Endothelial cell of umbilical vein (primary cell): ENCODE results near the gene GSTCD. TPM values are rescaled to one million over a fixed set of nuclear protein-coding genes. Genes with fewer than 3 reads are reported as not detected.

Source experiments
- BruUV-seq: library from RNA; stranded (reverse); fragments of 400-500 nt; replicated peaks from 2 replicates; lab custom pipeline; 2021; lab: Mats Ljungman, UMichigan
- CTCF ChIA-PET: fragments of 300-600, 350-600 bp; sonication (Branson Sonifier 250); formaldehyde crosslinking; loops from one replicate; lab custom pipeline; 2021; ENCODE audit warnings: antibody characterized with exemption, inconsistent platforms; lab: Charles Lee
- POLR2A ChIA-PET: fragments of 300-600, 350-600 bp; sonication (Branson Sonifier 250); formaldehyde crosslinking; loops from one replicate; lab custom pipeline; 2021; ENCODE audit warnings: antibody characterized with exemption, inconsistent platforms; lab: Charles Lee
- DNase-seq: peaks from one replicate; pipeline ENCODE4 v3.0.0-alpha.2; 2011; ENCODE audit warnings: low read depth, low spot score
- FAIRE-seq: peaks from 2 replicates; lab custom pipeline; 2011; peaks lifted over from hg19 to GRCh38; lab: Jason Lieb, UNC
- H2AFZ ChIP-seq: 2 replicates; pipeline ENCODE4 v1.6.0; 2012; ENCODE audit warnings: low read depth, low read length, control low read depth, inconsistent platforms
- H3K27ac ChIP-seq: 2 replicates; pipeline ENCODE4 v1.5.1; 2011; ENCODE audit warnings: low read depth, mild to moderate bottlenecking, control low read depth, low read length, moderate library complexity; ENCODE audit not compliant: insufficient read depth
- H3K27me3 ChIP-seq, 2 experiments: 2 replicates each; pipeline versions ENCODE4 v1.6.0 to v1.6.1; 2011; ENCODE audit warnings: low read length in 2 of 2, mixed read lengths in 1 of 2; ENCODE audit not compliant: control insufficient read depth in 2 of 2, insufficient read depth in 2 of 2
- H3K36me3 ChIP-seq, 2 experiments: 2 replicates in 1 of 2; 3 replicates in 1 of 2; pipeline ENCODE4 v1.5.1; 2011; ENCODE audit warnings: low read length in 2 of 2, mild to moderate bottlenecking in 1 of 2, moderate library complexity in 1 of 2; ENCODE audit not compliant: control insufficient read depth in 2 of 2, insufficient read depth in 2 of 2; ENCODE audit errors: extremely low read depth in 1 of 2
- H3K4me1 ChIP-seq: 3 replicates; pipeline ENCODE4 v1.5.1; 2011; ENCODE audit warnings: mild to moderate bottlenecking, low read length; ENCODE audit not compliant: control insufficient read depth, insufficient read depth; ENCODE audit errors: extremely low read depth
- H3K4me2 ChIP-seq: 2 replicates; pipeline ENCODE4 v1.6.1; 2011; ENCODE audit warnings: low read length, control low read depth, mixed read lengths; ENCODE audit not compliant: insufficient read depth
- H3K4me3 ChIP-seq, 3 experiments: fragments of 200-600 bp in 1 of 3; sonication (generic), shearing (Covaris generic) in 1 of 3; replicated peaks in 1 of 3; 2 replicates each; pipeline ENCODE4 v1.5.1; 2011 to 2016; ENCODE audit warnings: control low read depth in 3 of 3, low read length in 3 of 3, mild to moderate bottlenecking in 2 of 3, inconsistent platforms in 1 of 3, low read depth in 1 of 3, moderate library complexity in 1 of 3; ENCODE audit not compliant: insufficient read depth in 1 of 3
- H3K79me2 ChIP-seq: 2 replicates; pipeline ENCODE4 v1.6.0; 2012; ENCODE audit warnings: low read length, inconsistent platforms; ENCODE audit not compliant: control insufficient read depth, insufficient read depth
- H3K9ac ChIP-seq: replicated peaks from 2 replicates; pipeline ENCODE3; 2011; ENCODE audit warnings: low read length, control low read depth; ENCODE audit not compliant: insufficient read depth; ENCODE audit errors: extremely low read depth
- H3K9me1 ChIP-seq: replicated peaks from 3 replicates; pipeline ENCODE4 v1.6.0; 2011; ENCODE audit warnings: mild to moderate bottlenecking, low read length; ENCODE audit not compliant: control insufficient read depth, insufficient read depth; ENCODE audit errors: extremely low read depth
- H3K9me3 ChIP-seq: replicated peaks from 2 replicates; pipeline ENCODE4 v1.5.1; 2012; ENCODE audit warnings: low read length, inconsistent platforms; ENCODE audit not compliant: control insufficient read depth, insufficient read depth
- H4K20me1 ChIP-seq: replicated peaks from 2 replicates; pipeline ENCODE3; 2011; ENCODE audit warnings: mild to moderate bottlenecking, low read length; ENCODE audit not compliant: control insufficient read depth, insufficient read depth; ENCODE audit errors: extremely low read depth
- EZH2 ChIP-seq: IDR thresholded peaks from 2 replicates; pipeline ENCODE4 v1.6.1; 2012; ENCODE audit warnings: borderline replicate concordance, low read depth, mild to moderate bottlenecking, moderate library complexity, low read length, inconsistent platforms; ENCODE audit not compliant: severe bottlenecking
- FOS ChIP-seq: IDR thresholded peaks from 2 replicates; pipeline ENCODE4 v1.6.1; 2011; ENCODE audit warnings: mild to moderate bottlenecking, low read length, moderate library complexity, borderline replicate concordance; ENCODE audit not compliant: insufficient read depth
- GATA2 ChIP-seq: IDR thresholded peaks from 2 replicates; pipeline ENCODE4 v1.7.0; 2011; ENCODE audit warnings: low read depth, mild to moderate bottlenecking, moderate library complexity, mixed read lengths, low read length; ENCODE audit not compliant: insufficient read length, insufficient read depth
- JUN ChIP-seq: IDR thresholded peaks from 2 replicates; pipeline ENCODE4 v1.6.1; 2011; ENCODE audit warnings: borderline replicate concordance, low read depth; ENCODE audit not compliant: insufficient read length, insufficient read depth
- MYC ChIP-seq: IDR thresholded peaks from one replicate; pipeline ENCODE4 v1.6.1; 2011; ENCODE audit warnings: mild to moderate bottlenecking, low read depth, low read length
- POLR2A ChIP-seq: IDR thresholded peaks from 2 replicates; pipeline ENCODE4 v1.6.1; 2012; ENCODE audit warnings: low read depth, mild to moderate bottlenecking, control low read depth, low read length
- POLR2AphosphoS5 ChIP-seq: IDR thresholded peaks from 2 replicates; pipeline ENCODE4 v1.6.1; 2012; ENCODE audit warnings: low read depth, mild to moderate bottlenecking, control low read depth, low read length, moderate library complexity; ENCODE audit not compliant: insufficient read depth
- dilution Hi-C: fragments of 300-500 bp; cut with MboI; formaldehyde crosslinking; loops from one replicate; pipeline ENCODE4 v1.15.0; 2019; ENCODE audit warnings: low sequenced_read_pairs; ENCODE audit not compliant: extremely low pct_ligation_motif_present
- intact Hi-C: fragments of 100-400 bp; cut with micrococcal nuclease; formaldehyde crosslinking; loops from one replicate; pipeline ENCODE4 v1.10.0; 2022
- polyA plus RNA-seq, 4 experiments: library from polyadenylated mRNA; depleted of rRNA in 3 of 4; stranded (reverse) in 3 of 4; unstranded in 1 of 4; fragments of >200 nt; gene quantifications; 2 replicates each; pipeline versions ENCODE4 v1.2.1 to v1.2.3, GENCODE V29; 2011 to 2012; ENCODE audit warnings: missing spikeins in 1 of 4
- total RNA-seq: library from RNA; stranded (reverse); gene quantifications from 2 replicates; pipeline ENCODE4 v1.2.3, GENCODE V29; 2021
- TF ChIP-seq, protein P1 (sequence below): IDR thresholded peaks from 2 replicates; pipeline ENCODE4 v1.6.1; 2011; ENCODE audit not compliant: insufficient read depth, insufficient read length
- TF ChIP-seq, protein P2 (sequence below), 2 donors: IDR thresholded peaks; 1 replicate in 1 of 2; 2 replicates in 1 of 2; pipeline ENCODE4 v1.5.1; 2011; ENCODE audit warnings: low read length in 2 of 2, mild to moderate bottlenecking in 2 of 2, moderate library complexity in 2 of 2, control low read depth in 1 of 2, inconsistent platforms in 1 of 2, low read depth in 1 of 2; ENCODE audit not compliant: insufficient read depth in 1 of 2; ENCODE audit errors: extremely low read depth in 1 of 2

Gene GSTCD
- total and polyA plus RNA-seq, 2 donors (not counting 3 experiments of a cell fraction or from before 2014, with no cell fraction given) = 3.3 to 11.3 TPM

DNA sequence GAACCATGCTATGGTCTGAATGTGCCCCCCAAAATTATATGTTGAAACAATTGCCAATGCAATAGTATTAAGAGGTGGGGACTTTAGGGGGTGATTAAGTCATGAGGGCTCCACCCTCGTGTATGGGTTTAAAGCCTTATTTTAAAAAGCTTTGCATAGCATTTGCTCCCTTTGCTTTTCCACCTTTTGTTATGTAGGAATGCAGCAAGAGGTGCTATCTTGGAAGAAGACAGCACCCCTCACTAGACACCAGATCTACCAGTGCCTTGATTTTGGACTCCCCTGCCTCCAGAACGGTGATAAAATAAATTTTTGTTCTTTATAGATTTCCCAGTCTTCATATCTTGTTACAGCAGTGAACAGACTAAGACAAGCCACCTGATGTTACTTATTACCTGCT is 163.4 kb downstream of the GSTCD start:
- intact Hi-C loops = no loop called here
- dilution Hi-C loops = no loop called here
- BruUV-seq = no TSS peak
- Histone ChIP-seq H4K20me1 (no peaks in the 10 kb centered on the region), H3K9me3 (no peaks in the 10 kb centered on the region), H2AFZ (no peak overlapping the region), H3K4me1 (no peaks in the 10 kb centered on the region), H3K4me3 (no peak overlapping the region), H3K9ac (no peak overlapping the region), H3K36me3 (no peaks in the 10 kb centered on the region), H3K4me2 (no peak overlapping the region), H3K79me2 (no peaks in the 10 kb centered on the region), H3K9me1 (no peaks in the 10 kb centered on the region), H3K27ac (no peak overlapping the region), H3K27me3 (no peaks in the 10 kb centered on the region)
- ChIA-PET POLR2A (no interaction called here), CTCF (no interaction called here)
- TF ChIP-seq, protein P1, sequence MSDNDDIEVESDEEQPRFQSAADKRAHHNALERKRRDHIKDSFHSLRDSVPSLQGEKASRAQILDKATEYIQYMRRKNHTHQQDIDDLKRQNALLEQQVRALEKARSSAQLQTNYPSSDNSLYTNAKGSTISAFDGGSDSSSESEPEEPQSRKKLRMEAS = no peak
- TF ChIP-seq POLR2AphosphoS5 (no peak), GATA2 (no peak), FOS (no peak), MYC (no peak), POLR2A (no peak), JUN (no peak), EZH2 (no peak)
- TF ChIP-seq, protein P2, sequence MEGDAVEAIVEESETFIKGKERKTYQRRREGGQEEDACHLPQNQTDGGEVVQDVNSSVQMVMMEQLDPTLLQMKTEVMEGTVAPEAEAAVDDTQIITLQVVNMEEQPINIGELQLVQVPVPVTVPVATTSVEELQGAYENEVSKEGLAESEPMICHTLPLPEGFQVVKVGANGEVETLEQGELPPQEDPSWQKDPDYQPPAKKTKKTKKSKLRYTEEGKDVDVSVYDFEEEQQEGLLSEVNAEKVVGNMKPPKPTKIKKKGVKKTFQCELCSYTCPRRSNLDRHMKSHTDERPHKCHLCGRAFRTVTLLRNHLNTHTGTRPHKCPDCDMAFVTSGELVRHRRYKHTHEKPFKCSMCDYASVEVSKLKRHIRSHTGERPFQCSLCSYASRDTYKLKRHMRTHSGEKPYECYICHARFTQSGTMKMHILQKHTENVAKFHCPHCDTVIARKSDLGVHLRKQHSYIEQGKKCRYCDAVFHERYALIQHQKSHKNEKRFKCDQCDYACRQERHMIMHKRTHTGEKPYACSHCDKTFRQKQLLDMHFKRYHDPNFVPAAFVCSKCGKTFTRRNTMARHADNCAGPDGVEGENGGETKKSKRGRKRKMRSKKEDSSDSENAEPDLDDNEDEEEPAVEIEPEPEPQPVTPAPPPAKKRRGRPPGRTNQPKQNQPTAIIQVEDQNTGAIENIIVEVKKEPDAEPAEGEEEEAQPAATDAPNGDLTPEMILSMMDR (IDR thresholded peaks at IDR 0.05; ENCODE audit: extremely low read depth in 1 of 2, insufficient read depth in 1 of 2, low read depth in 1 of 2, low read length in 2 of 2) = no peak
- no peak for DNase-seq
- FAIRE-seq = no peak
